Fibroblast of pulmonary artery (primary cell): ENCODE measurements around the gene DNAJA1.

Experiments
- DNase-seq: peaks from one replicate; pipeline ENCODE4 v3.0.0-alpha.2; 2010; ENCODE audit warnings: low read depth
- H3K4me3 ChIP-seq: replicated peaks from 2 replicates; pipeline ENCODE4 v1.5.1; 2011; ENCODE audit warnings: low read depth, mild to moderate bottlenecking, control low read depth, low read length, moderate library complexity
- CTCF ChIP-seq: IDR thresholded peaks from 2 replicates; pipeline ENCODE4 v1.5.1; 2011; ENCODE audit warnings: mild to moderate bottlenecking, control low read depth, low read length, inconsistent platforms; ENCODE audit errors: missing control alignments

DNAJA1 gene

GRCh38 chr9:33019797-33020196 is 5.3 kb upstream of the DNAJA1 start:
- no peak for TF ChIP-seq CTCF
- no peak overlapping the region for H3K4me3 ChIP-seq
- no peak for DNase-seq

DNA sequence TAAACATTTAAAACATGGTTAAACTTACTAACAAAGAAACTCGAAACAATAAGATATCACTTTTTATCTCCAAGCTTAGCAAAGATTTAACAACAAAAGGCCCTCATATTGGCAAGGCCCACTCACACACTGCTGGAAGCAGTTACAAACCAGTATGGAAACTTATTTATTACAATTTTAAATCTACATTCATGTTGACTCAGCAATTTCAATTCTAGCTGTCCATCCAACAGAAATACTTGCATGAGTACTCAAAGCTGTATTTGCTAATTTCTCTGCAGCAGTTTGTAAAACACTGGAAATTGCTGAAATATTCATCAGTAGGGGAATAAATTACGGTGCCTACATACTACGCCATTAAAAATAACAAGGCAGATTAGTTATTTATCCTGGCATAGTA is 2.8 kb upstream of the DNAJA1 start:
- TF ChIP-seq CTCF = no peak
- no peak for DNase-seq
- no peak overlapping the region for H3K4me3 ChIP-seq

GRCh38 chr9:33022755-33023154 is 2.3 kb upstream of the DNAJA1 start:
- no peak for DNase-seq
- H3K4me3 ChIP-seq = no peak overlapping the region
- TF ChIP-seq CTCF = no peak

DNA sequence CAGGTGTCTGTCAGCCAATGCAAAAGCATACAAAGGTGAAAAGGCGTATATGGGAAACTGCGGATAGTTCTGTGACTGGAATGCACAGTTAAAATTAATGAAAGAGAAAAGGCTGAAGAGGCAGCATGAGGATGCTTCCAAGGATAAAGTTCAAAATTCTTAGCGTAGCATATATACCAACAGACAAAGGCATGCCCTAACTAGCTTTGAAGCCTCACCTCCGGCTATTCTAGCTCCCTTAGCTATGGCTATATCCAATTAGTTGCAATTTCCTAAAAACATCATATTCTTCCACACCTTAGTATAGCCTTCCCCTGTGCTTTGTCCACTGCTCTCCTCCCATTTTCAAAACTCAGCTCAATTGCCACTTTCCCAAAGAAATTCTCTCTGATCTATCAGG is 1.4 kb upstream of the DNAJA1 start:
- TF ChIP-seq CTCF = no peak
- peak overlapping the region; percentile 99 for H3K4me3 ChIP-seq
- DNase-seq = no peak

- DNase-seq = peak; percentile 35
- no peak for TF ChIP-seq CTCF
- H3K4me3 ChIP-seq = peak overlapping the region; percentile 99
Observed at GRCh38 chr9:33024126-33024965, 727 bp upstream of the DNAJA1 start.

GRCh38 chr9:33025572-33026342 is 684 bp downstream of the DNAJA1 start:
- no peak for TF ChIP-seq CTCF
- H3K4me3 ChIP-seq = peak overlapping the region; percentile 99
- DNase-seq = peak; percentile 41
